VCaP (cell line): ENCODE data around the gene FAM3A.

Experiments used
- H3K27ac ChIP-seq: fragments of 450-650 bp; 2 replicates; pipeline ENCODE4 v1.5.1; 2017
- CTCF ChIP-seq: fragments of 450-650 bp; conservative IDR thresholded peaks from 2 replicates; pipeline ENCODE4 v1.5.1; 2017; ENCODE audit warnings: mild to moderate bottlenecking, moderate library complexity

Gene FAM3A

GRCh38 chrX:154470914-154471568 is 45.0 kb downstream of the FAM3A start:
- H3K27ac ChIP-seq = no peak overlapping the region
- no peak for TF ChIP-seq CTCF

GRCh38 chrX:154470434-154470833 is 45.6 kb downstream of the FAM3A start:
- TF ChIP-seq CTCF = no peak
- H3K27ac ChIP-seq = no peak overlapping the region

- no peak for TF ChIP-seq CTCF
- H3K27ac ChIP-seq = no peak overlapping the region
These were observed 46.2 kb downstream of the FAM3A start for GRCh38 chrX:154469880-154470279.

GRCh38 chrX:154469114-154469513 is 46.9 kb downstream of the FAM3A start:
- no peak overlapping the region for H3K27ac ChIP-seq
- no peak for TF ChIP-seq CTCF

GRCh38 chrX:154468217-154468616 is 47.8 kb downstream of the FAM3A start:
- H3K27ac ChIP-seq = no peak overlapping the region
- TF ChIP-seq CTCF = no peak

GRCh38 chrX:154467556-154467955 is 48.5 kb downstream of the FAM3A start:
- TF ChIP-seq CTCF = no peak
- no peak overlapping the region for H3K27ac ChIP-seq

- TF ChIP-seq CTCF = no peak
- H3K27ac ChIP-seq = no peak overlapping the region
These were observed 49.1 kb downstream of the FAM3A start for GRCh38 chrX:154466907-154467306.
